AG04449 (cell line): ENCODE results near the gene ZNF625.

ENCODE experiments used
- CTCF ChIA-PET: fragments of 350-600 bp; formaldehyde crosslinking; extraction: SDS; loops from one replicate; lab custom pipeline; 2021; ENCODE audit warnings: antibody characterized with exemption; lab: Yijun Ruan, JAX
- POLR2A ChIA-PET: fragments of 400-600, 350-600 bp; formaldehyde crosslinking; extraction: SDS; loops from one replicate; lab custom pipeline; 2020; ENCODE audit warnings: antibody characterized with exemption, inconsistent platforms; lab: Yijun Ruan, JAX
- DNase-seq: peaks from one replicate; pipeline ENCODE4 v3.0.0-alpha.2; 2010; ENCODE audit warnings: low read depth, low spot score
- H3K4me3 ChIP-seq: 2 replicates; pipeline ENCODE4 v1.5.1; 2011; ENCODE audit warnings: low read depth, mild to moderate bottlenecking, control low read depth, low read length
- TF ChIP-seq, protein P1 (sequence below): IDR thresholded peaks from one replicate; pipeline ENCODE4 v1.5.1; 2011; ENCODE audit warnings: mild to moderate bottlenecking, moderate library complexity, low read length, control low read depth, inconsistent platforms; ENCODE audit not compliant: insufficient read depth; ENCODE audit errors: missing control alignments

ZNF625 gene

DNA sequence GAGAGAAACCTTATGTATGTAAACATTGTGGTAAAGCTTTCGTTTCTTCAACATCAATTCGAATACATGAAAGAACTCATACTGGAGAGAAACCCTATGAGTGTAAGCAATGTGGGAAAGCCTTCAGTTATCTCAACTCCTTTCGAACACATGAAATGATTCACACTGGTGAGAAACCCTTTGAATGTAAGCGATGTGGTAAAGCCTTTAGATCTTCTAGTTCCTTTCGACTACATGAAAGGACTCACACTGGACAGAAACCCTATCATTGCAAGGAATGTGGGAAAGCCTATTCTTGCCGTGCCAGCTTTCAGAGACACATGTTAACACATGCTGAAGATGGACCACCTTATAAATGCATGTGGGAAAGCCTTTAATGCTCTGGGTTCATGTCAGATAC is 31.1 kb upstream of the ZNF625 start:
- ChIA-PET POLR2A (no interaction called here), CTCF (no interaction called here)
- no peak overlapping the region for H3K4me3 ChIP-seq
- TF ChIP-seq, protein P1, sequence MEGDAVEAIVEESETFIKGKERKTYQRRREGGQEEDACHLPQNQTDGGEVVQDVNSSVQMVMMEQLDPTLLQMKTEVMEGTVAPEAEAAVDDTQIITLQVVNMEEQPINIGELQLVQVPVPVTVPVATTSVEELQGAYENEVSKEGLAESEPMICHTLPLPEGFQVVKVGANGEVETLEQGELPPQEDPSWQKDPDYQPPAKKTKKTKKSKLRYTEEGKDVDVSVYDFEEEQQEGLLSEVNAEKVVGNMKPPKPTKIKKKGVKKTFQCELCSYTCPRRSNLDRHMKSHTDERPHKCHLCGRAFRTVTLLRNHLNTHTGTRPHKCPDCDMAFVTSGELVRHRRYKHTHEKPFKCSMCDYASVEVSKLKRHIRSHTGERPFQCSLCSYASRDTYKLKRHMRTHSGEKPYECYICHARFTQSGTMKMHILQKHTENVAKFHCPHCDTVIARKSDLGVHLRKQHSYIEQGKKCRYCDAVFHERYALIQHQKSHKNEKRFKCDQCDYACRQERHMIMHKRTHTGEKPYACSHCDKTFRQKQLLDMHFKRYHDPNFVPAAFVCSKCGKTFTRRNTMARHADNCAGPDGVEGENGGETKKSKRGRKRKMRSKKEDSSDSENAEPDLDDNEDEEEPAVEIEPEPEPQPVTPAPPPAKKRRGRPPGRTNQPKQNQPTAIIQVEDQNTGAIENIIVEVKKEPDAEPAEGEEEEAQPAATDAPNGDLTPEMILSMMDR, result no peak
- DNase-seq, result no peak

DNA sequence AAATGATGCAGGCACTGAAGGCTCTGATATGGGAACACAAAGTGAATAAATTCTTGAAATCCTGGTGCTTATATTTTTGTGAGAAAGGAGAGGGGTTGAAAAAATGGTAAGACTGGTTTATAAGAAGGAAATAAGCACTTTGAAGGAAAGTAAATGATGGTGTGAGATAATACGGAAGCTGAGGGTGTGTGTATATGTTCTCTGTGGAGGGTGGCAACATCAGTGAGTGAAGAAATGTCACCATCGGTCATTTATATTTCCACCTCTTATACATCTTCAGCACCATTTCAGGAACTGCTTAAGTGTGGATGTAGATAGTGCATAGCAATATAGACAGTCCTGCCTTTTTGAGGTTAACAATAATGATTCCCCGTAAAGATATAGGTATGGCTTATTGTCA is 23.8 kb upstream of the ZNF625 start:
- TF ChIP-seq, protein P1, result no peak
- CTCF ChIA-PET, result no interaction called here
- POLR2A ChIA-PET, result no interaction called here
- DNase-seq, result no peak
- no peak overlapping the region for H3K4me3 ChIP-seq

DNA sequence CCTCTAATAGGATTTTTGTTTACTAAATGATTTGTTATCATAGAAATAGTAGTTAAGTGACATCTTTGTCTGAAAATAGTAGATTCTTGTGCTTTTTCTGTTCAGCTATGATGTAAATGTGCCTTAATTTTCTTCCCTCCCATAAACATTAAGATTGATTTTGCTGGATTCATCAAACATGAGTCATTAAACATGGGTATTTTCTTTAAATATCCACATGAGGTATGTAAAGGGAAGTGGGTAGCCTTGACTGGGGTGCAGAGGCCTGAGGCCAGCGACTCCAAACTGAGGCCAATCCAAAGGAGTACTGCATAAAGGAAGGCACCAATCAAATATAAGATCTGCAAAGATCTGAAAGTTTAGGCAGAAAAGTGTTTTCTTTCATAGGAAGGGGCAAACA is 10.1 kb upstream of the ZNF625 start:
- ChIA-PET POLR2A (no interaction called here), CTCF (no interaction called here)
- TF ChIP-seq, protein P1, result no peak
- DNase-seq, result peak; percentile 23
- no peak overlapping the region for H3K4me3 ChIP-seq

DNA sequence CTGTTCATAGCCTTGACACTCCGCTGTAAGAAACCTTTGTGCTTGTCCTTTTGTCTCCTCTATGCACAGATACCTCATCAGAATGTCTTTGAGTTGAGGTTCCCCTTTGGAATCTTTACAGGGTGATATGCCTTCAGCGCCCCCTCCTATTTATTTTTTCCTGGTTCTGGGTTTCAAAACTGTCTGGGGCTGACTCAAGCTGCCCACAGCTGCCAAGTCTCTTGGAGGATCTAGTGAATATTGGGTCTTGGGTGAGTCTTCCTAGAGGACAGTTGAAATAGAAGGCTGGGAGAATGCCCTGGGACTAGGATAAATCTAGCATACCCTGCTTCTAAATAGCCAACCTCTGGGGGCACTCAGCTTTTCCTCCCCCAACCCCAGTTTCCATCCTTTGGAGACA is 7.3 kb upstream of the ZNF625 start:
- TF ChIP-seq, protein P1, result no peak
- POLR2A ChIA-PET, result no interaction called here
- peak overlapping the region; percentile 92 for H3K4me3 ChIP-seq
- no peak for DNase-seq
- CTCF ChIA-PET, result interaction anchor here (3.0 kb wide), 1 partner anchor 23 kb away, joined by 15 read pairs; the partner anchor contains the start of gene ZNF20

DNA sequence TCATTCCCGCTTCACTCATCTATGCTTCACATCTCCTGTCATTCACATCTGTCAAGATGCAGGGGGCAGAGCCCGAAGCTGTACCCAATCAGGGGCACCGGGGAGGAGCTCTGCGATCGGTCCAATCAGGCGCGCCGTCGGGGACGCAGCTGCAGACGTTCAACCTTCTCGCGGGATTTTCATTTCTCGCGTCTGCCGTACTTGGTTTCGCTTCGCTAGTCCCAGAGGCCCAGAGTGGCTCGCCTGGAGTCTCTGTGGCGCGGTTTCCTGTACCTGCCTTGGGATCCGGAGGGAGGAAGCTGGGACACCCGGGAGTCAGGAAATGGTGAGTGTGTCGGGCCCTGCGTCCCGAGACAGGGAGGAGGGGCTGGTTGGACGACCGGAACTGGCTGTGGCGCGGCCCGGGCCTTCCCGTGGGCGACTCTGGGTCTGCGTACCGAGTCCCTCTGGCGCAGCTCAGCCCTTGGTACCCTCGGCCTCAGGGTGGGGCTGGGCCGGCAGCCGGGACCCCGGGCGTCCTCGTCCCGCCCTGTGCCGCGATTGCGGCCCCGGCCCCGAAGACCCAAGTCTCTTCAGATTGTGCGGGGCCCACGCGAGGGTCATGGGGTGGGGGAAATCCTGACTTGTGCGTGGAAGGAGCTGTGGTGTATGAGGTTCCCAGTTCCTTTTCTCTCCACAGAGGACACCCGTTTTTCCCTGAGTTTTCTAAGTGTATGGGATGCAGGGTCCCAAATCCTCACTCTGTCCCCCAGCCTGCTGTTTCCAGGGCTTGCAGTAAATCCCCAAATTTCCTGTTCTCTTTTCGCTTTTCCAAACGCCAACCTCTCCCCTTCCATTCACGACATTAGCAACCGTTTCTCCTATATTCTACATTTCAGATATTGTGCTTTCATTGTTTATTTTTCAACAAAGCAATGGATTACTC is 6.6 kb upstream of the ZNF625 start, which contains the start of gene ZNF136:
Gene ZNF136 (plus strand): TSS at position 215 of the 925 bp plus-strand sequence. CDS start 108 bp downstream, at position 323.
- H3K4me3 ChIP-seq, result peak within 1 kb of the TSS; percentile 92
- DNase-seq, result peak; percentile 67
- TF ChIP-seq, protein P1, result no peak
- CTCF ChIA-PET, result interaction anchor here (0.7 to 3.0 kb wide), 5 partner anchors 10 to 202 kb away, joined by 3 to 15 read pairs (median 3); partner anchors contain the start of genes ZNF20 and ZNF442
- POLR2A ChIA-PET, result interaction anchor here (0.9 to 1.0 kb wide), 2 partner anchors 23 to 202 kb away, joined by 3 to 6 read pairs; partner anchors contain the start of genes ZNF20 and ZNF442

DNA sequence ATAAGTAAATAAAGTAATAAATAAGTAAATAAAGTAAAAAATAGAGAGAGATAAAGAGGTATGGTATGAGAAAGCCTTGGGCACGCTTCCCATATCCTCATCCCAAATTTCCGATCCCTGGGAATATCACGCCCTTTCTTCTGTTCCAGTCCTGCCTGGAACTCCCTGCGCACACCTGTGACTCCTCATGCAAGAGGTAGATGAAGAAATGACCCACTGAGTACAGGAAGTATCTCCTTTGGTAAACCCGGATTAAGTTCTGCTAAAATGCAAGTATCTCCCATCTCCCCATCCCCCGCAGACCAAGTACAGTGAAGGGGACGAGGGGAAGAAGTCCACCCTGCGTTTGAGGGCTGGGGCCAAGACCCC is 6.0 kb upstream of the ZNF625 start:
- ChIA-PET CTCF (interaction anchor here (0.7 to 3.0 kb wide), 5 partner anchors 9 to 203 kb away, joined by 3 to 15 read pairs (median 3); partner anchors contain the start of genes ZNF20 and ZNF442), POLR2A (interaction anchor here (0.9 to 1.0 kb wide), 2 partner anchors 22 to 203 kb away, joined by 3 to 6 read pairs; partner anchors contain the start of genes ZNF20 and ZNF442)
- TF ChIP-seq, protein P1, result no peak

More for the DNA sequence above, 6.0 kb upstream of the ZNF625 start:
- H3K4me3 ChIP-seq, result peak overlapping the region; percentile 92
- DNase-seq, result no peak
